Ishikawa (cell line): ENCODE measurements around the gene CORO7.

ENCODE experiments used
- CEBPB ChIP-seq: IDR thresholded peaks from 2 replicates; pipeline ENCODE4 v1.6.1; 2012
- CREB1 ChIP-seq: IDR thresholded peaks from 2 replicates; pipeline ENCODE4 v1.6.1; 2012; ENCODE audit warnings: low read depth
- EGR1 ChIP-seq: IDR thresholded peaks from 2 replicates; pipeline ENCODE4 v1.6.1; 2012
- EP300 ChIP-seq: IDR thresholded peaks from 2 replicates; pipeline ENCODE4 v1.6.1; 2012; ENCODE audit warnings: borderline replicate concordance
- FOXM1 ChIP-seq: IDR thresholded peaks from 2 replicates; pipeline ENCODE4 v1.6.1; 2012; ENCODE audit warnings: low read depth, borderline replicate concordance
- NFIC ChIP-seq: IDR thresholded peaks from 2 replicates; pipeline ENCODE4 v1.6.1; 2012
- RAD21 ChIP-seq: IDR thresholded peaks from 2 replicates; pipeline ENCODE4 v1.6.1; 2012; ENCODE audit warnings: low read depth
- REST ChIP-seq: IDR thresholded peaks from 2 replicates; pipeline ENCODE4 v1.6.1; 2012; ENCODE audit warnings: low read depth, mild to moderate bottlenecking
- TAF1 ChIP-seq: IDR thresholded peaks from 2 replicates; pipeline ENCODE4 v1.6.1; 2012; ENCODE audit warnings: low read depth, mild to moderate bottlenecking
- TCF12 ChIP-seq: IDR thresholded peaks from 2 replicates; pipeline ENCODE4 v1.6.1; 2012; ENCODE audit warnings: low read depth
- TEAD4 ChIP-seq: IDR thresholded peaks from 2 replicates; pipeline ENCODE4 v1.6.1; 2012
- YY1 ChIP-seq: IDR thresholded peaks from 2 replicates; pipeline ENCODE4 v1.6.1; 2012; ENCODE audit warnings: low read depth
- ZBTB7A ChIP-seq: IDR thresholded peaks from 2 replicates; pipeline ENCODE4 v1.6.1; 2012; ENCODE audit warnings: low read depth
- TF ChIP-seq, protein P1 (sequence below): IDR thresholded peaks from 2 replicates; pipeline ENCODE4 v1.6.1; 2012
- TF ChIP-seq, protein P2 (sequence below): IDR thresholded peaks from 2 replicates; pipeline ENCODE4 v1.6.1; 2012

The CORO7 gene

DNA sequence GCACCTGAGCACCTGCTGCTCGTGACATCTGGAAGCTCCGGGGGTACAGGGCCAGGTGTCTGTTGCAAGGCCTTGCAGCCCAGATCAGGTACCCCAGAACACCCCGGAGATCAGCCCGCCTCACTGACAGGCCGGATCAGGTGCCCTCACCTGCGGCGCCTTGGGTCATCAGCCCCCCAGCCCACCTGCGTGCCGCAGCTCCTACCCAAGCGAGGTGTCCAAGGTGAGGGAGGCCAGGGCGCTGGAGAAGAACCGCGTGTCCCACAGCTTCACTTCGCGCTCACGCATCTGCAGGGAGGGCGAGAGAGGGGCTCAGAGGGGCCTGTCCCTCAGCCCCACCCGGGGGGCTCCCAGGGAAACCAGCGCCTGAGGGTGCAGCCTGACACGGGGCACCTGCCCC, 28.6 kb downstream of the CORO7 start:
- no peak for TF ChIP-seq EGR1
- TF ChIP-seq, protein P1, sequence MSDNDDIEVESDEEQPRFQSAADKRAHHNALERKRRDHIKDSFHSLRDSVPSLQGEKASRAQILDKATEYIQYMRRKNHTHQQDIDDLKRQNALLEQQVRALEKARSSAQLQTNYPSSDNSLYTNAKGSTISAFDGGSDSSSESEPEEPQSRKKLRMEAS: no peak; the same call in 1 of the 2 replicates
- TF ChIP-seq, protein P2, sequence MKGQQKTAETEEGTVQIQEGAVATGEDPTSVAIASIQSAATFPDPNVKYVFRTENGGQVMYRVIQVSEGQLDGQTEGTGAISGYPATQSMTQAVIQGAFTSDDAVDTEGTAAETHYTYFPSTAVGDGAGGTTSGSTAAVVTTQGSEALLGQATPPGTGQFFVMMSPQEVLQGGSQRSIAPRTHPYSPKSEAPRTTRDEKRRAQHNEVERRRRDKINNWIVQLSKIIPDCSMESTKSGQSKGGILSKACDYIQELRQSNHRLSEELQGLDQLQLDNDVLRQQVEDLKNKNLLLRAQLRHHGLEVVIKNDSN: no peak
- TF ChIP-seq YY1: no peak
- no peak for TF ChIP-seq TAF1

DNA sequence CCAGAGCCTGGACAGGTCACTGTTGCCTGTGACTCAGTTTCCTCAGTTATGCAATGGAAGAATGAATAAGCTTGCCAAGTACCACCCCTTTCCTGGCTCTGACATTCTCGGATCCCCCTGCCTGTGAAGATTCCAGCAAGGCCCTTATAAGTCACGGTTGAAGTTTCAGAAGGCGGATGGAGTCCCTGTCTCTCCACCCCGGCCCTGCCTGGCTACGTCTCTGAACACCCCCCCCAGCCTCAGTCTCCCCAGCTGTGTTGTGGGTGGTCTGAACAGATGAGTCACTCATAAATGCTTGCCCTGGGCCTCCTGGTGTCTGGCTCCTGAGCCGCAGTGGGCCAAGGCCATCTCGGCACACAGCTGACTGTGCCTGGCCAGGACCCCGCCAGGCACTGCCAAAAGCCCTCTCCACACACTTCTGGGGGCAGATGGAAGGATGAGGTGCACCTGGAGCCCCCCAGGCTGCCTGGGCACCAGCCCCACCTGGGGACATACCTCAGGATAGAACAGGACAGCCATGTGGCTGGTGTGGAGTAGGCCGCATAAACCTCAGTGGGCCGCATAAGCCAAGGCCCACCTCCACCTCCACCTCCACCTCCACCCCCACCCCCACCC, 29.3 kb downstream of the CORO7 start:
- no peak for TF ChIP-seq YY1
- TF ChIP-seq CREB1: no peak
- no peak for TF ChIP-seq FOXM1
- TF ChIP-seq, protein P1: no peak
- TF ChIP-seq TEAD4: no peak
- no peak for TF ChIP-seq EGR1
- TF ChIP-seq, protein P2: no peak
- TF ChIP-seq REST: no peak
- no peak for TF ChIP-seq TAF1

- TF ChIP-seq TCF12 (no peak), EP300 (0 out of 2 replicates have a peak, but pooled peaks have one; percentile 1)
Observed at GRCh38 chr16:4386451-4386805, 30.0 kb downstream of the CORO7 start.

GRCh38 chr16:4385789-4386450, 30.5 kb downstream of the CORO7 start:
- TF ChIP-seq EGR1 (no peak), TEAD4 (no peak), RAD21 (no peak), EP300 (no peak), CEBPB (no peak), CREB1 (no peak), ZBTB7A (no peak), YY1 (no peak), TCF12 (no peak), TAF1 (no peak), NFIC (no peak)
- TF ChIP-seq, protein P1: no peak
- TF ChIP-seq, protein P2: no peak

DNA sequence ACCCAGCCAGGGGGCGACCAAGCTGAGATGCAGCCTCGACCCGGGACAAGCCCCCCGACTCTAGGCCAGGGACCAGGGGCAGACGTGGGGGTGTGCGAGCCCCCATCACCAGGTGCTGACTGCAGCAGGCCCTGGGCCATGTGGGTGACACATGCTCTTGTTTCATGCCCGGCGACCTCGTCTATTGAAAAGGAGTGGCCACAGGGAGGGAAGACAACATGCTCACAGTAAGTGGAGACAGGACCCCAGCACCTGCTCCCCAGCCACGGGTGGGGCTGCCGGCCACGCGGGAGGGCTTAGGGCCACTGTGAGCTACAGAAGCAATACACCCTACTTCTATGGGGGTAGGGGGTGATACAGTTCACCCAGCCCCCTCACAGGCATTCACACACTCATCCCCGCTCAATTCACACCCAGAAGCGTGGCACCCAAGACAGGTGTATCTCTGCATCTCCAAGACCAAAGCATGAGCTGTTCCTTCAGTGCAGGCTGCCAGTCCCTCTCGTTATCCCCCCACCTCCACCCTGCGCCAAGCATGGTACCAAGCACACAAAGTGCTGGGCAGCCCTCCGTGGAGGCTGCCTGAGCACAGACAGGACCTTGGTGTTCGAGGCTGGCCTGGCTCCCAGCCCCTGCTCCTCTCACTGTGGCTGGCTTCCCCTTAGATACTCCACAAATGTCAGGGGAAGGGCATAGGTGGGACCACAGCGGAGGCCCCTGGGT, 31.2 kb downstream of the CORO7 start:
- no peak for TF ChIP-seq FOXM1
- TF ChIP-seq RAD21: no peak
- TF ChIP-seq, protein P1: peak; percentile 67
- no peak for TF ChIP-seq CEBPB

DNA sequence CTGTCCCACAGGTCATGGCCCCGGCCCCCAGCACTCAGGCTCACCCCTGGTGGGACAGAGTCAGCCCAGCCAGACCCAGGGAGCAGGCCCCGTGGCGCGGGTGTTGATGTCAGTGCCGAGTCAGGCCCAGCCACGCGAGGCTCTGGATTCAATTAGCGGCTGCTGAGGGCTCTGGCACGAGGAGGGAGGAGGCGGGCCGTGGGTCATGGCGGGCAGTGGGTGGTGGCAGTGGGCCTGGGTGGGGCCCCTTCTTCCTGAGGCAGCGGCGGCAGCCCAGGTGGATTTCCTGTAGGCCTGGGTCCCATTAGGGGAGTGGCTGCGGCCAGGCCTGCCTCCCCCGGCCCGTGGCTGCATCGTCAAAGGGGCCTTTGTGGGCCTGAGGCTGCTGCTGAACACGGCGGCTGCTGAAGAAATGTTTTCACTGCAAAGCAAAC, 31.9 kb downstream of the CORO7 start:
- TF ChIP-seq FOXM1 (no peak), NFIC (no peak), REST (no peak)
- TF ChIP-seq, protein P2: no peak
- TF ChIP-seq, protein P1: no peak
